Lower leg skin (tissue), 3 donors: ENCODE data around the gene DLGAP4.

Experiments
- CTCF ChIP-seq, 3 donors: fragments of 450-650 bp; IDR thresholded peaks; one replicate each; pipeline ENCODE4 v1.5.1; 2016; ENCODE audit warnings: antibody characterized with exemption in 3 of 3, mild to moderate bottlenecking in 3 of 3, moderate library complexity in 2 of 3
- POLR2A ChIP-seq, 2 donors: fragments of 450-650 bp; IDR thresholded peaks; one replicate each; pipeline ENCODE4 v1.6.1; 2016 to 2017; ENCODE audit warnings: antibody characterized with exemption in 2 of 2, mild to moderate bottlenecking in 1 of 2, moderate library complexity in 1 of 2

DNA sequence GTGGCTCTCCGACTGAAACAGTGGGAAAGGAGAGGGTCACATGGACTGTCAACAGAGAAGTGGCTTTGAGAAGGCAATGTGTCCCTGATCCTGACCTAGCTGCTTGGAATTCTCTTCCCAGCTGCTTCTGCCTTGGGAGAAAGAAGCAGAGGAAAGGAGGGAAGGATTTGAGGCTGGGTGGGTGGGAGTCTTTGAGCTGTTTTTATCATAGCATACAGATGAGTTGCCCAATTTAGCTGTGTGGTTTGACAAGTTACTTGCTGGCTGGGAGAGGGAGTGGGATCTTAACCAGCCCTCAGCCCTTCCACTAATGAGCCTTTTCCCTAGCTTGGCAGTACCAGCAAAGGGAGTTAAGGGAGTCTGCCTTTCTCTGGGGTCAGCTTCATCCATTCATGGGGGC lies 184.1 kb downstream of the DLGAP4 start:
- TF ChIP-seq CTCF (IDR thresholded peaks at IDR 0.05), result no peak
- TF ChIP-seq POLR2A (IDR thresholded peaks at IDR 0.05), result no peak
